Mammary epithelial cell (primary cell): ENCODE measurements around the gene SORBS2.
"Not testable (repeated sequence)": the region's sequence is repeated elsewhere in the genome, so short reads cannot be mapped to it uniquely, and the experiment has no call there.

Experiments used
- CTCF ChIP-seq, 2 donors: IDR thresholded peaks in 1 of 2; conservative IDR thresholded peaks in 1 of 2; 2 replicates each; pipeline ENCODE4 v1.5.1; 2011 to 2012; ENCODE audit warnings: inconsistent platforms in 2 of 2, low read length in 2 of 2, mild to moderate bottlenecking in 2 of 2, control low read depth in 1 of 2, low read depth in 1 of 2; ENCODE audit not compliant: insufficient read depth in 1 of 2; ENCODE audit errors: extremely low read depth in 1 of 2
- EZH2 ChIP-seq: IDR thresholded peaks from 2 replicates; pipeline ENCODE4 v1.6.1; 2012; ENCODE audit warnings: low read length, inconsistent platforms, borderline replicate concordance

GRCh38 chr4:185857561-185857960 is 45.6 kb upstream of the SORBS2 start:
- not testable (repeated sequence) for TF ChIP-seq CTCF (conservative IDR thresholded peaks at IDR 0.05 in 1 of 2, IDR thresholded peaks at IDR 0.05 in 1 of 2; ENCODE audit: extremely low read depth in 1 of 2, insufficient read depth in 1 of 2, low read depth in 1 of 2, low read length in 2 of 2); EZH2
